Measurements from ENCODE around the gene ASPRV1. TPM values are rescaled to one million over a fixed set of nuclear protein-coding genes. Genes with fewer than 3 reads are reported as not detected.

Gene ASPRV1
- total RNA-seq, 1 donor from 2014 or later, result 1.1 TPM

DNA sequence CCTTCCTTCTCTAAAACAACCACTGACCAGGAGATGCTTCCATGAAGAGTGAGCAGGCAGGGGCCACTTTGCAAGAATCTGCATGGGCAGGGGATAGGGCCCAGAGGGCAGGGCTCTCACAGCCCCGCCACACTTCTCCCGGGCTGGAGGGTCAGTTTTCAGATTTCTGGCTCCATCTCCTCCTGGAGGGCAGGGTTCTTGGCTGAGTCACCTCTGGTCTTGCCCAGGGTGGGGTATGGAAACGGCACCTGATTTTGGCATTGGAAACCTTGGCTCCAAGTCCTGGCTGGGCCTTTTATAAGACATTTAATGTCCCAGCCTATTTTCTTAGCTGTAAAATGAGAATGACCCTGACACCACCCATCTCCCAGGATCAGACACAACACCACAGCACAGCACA is 27.6 kb upstream of the ASPRV1 start:
- no peak for DNase-seq (ENCODE audit: low spot score)

DNA sequence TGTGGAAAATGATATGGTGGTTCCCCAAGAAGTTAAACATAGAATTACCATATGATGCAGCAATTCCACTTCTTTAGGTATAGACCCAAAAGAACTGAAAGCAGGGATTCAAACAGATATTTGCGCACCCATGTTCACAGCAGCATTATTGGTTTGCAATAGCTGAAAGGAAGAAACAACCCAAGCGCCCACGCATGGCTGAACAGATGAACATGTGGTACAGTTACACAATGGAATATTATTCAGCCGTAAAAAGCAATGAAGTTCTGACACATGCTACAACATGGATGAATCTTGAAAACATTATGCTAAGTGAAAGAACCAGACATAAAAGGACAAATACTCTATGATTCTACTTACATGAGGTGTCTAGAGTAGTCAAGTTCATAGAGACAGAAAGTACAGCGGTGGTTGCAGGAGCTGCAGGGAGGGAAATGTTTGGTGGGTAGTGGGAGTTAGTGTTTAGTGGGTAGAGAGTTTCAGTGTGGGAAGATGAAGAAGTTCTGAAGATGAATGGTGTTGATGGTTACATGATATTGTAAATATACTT is 26.7 kb upstream of the ASPRV1 start:
- DNase-seq (ENCODE audit: low spot score), result no peak

DNA sequence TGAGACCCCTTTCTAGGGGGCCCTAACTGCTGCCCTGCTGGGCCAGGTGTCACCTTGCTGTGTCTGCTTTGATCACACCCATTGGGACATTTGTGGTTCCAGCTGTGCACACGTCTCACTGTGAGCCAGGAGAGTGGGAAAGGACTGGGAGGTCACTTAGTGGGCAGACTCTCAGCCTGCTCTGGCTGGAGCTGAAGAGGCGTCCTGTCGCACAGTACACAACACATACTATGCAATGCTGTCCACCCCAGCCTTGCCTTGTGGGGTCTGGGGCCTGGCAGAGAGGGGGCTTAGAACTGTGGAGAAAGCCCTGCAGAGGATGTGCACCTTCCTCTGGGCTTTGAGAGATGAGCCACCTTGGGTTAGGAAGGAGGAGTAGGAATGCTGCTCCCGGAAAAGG is 25.3 kb upstream of the ASPRV1 start:
- DNase-seq (ENCODE audit: low spot score), result no peak

DNA sequence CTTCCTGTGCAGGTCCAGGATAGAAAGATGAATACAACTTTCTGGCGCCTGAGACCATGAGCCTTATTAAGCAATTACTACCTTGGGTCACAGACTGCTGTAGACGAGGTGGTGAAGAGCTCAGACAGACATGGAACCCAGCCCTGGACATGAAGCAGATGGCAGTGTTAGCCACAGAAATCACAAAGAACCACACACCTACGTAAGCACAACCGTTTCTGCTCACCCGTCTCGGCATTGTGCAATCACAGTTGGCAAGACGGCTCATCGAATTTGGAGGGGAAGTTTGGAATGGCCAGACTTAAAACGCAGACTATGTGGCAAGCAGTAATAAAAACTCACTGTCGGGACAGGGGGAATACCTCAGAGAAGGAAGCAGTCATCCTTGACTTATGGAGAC is 24.3 kb upstream of the ASPRV1 start:
- peak; percentile 45 for DNase-seq (ENCODE audit: low spot score)

DNA sequence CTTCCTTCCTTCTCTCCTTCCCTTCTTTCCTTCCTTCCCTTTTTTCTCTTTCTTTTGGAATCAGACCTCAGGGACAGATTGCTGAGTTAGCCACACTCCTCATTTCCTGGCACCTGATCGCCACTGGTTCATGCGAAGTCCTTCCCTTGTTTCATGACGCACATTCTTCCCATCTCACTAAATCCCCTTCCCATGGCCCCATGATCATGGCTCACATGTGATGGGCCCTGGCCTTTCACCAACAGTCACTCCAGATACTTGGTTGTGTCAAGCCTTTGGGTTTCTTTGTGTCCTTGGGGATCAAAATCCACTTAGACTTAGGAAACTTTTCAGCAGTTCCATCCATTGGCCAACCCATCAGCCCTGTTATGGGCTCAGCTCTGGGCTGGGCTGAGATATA is 23.8 kb upstream of the ASPRV1 start:
- DNase-seq (ENCODE audit: low spot score), result no peak

DNA sequence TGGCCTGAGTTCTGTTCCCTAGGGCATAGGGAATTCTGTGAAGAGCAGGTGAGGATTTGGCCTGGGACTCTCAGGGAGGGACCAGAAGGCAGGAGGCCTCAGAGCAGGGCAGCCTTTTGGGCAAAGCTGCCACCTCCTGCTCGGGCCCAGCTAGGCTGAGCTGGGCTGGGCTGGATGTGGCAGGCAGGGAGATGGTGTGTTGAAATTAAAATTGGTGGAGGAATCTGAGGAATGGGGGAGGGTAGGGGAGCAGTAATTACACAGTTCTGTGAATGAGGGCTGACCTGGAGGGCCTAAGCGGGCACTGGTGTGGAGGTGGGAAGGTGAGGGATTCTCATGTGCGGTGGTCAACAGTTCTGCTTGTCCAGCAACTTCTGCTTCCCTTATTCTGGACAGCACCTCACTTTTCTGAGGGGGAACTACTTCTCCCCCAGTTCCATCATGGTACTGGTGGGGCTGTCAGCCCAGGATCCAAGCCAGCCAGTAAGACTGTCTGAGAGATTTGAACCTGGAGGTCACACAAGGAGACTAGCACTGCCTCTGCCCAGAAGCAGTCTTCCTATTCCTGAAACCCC is 22.0 kb upstream of the ASPRV1 start:
- no peak for DNase-seq (ENCODE audit: low spot score)

DNA sequence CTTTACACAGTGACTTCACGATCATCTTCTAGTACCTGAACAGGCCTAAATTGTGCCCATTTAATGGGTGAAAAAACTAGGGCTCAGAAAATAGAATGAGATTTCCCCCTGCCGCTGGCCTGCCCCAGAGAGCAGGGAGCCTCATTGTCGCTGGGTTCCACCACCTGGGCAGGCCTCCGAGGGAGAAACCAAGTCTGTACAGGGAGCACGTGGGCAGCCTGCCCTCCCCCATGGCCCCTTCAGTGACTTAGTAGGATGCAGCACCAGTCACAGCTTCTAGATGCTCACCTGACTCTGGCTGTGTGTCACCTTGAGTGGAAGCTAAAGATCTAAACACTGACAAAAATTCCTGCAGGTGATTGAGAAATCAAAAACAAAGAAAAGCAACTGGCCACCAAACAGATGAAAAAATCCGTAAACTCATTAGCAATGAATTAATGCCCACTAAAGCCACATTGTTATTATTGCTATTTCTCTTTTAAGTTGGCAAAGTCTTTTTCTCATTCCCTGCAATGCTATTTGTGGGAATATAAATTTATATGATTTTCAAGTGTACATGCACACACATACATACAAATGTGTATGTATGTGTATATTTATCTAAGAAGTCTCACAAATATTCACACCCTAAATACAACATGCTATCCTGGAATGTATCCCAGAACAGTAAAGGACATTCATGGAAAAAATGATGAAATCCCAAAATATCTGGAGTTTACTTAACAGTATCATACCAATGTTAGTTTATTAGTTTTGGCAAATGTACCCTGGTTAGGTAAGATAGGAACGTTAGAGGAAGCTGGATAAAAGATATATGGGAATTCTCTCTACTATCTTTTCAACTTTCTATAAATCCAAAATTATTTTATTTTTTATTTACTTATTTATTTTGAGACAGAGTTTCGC is 18.7 kb upstream of the ASPRV1 start:
- DNase-seq (ENCODE audit: low spot score), result no peak

DNA sequence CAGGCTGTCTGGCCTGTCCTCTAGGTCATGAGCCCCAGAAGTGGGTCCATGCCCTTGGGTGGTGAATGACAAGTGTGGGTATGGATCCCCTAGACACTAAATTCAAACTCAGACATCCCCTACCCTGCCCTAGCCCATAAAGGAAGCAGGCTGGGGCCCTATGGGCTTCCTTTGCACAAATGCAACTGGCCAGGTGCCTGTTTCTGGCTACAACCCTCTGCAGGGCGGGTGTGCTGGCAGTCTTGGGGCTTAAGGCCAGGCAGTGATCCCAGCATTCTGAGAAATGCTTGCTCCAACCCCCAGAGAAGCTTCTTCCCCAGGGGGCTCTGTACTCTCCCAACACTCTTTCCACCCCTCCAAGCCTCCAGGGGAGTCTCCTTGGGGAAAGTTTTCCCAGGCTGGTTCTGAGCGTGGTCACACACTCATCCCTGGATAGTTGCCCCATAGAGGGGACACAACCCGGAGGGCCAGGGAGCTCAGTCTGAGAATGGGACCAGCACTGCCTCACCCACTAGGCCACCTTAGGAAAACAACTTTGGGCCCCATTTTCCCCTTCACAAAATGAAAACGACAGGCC is 16.6 kb upstream of the ASPRV1 start:
- DNase-seq (ENCODE audit: low spot score), result no peak

DNA sequence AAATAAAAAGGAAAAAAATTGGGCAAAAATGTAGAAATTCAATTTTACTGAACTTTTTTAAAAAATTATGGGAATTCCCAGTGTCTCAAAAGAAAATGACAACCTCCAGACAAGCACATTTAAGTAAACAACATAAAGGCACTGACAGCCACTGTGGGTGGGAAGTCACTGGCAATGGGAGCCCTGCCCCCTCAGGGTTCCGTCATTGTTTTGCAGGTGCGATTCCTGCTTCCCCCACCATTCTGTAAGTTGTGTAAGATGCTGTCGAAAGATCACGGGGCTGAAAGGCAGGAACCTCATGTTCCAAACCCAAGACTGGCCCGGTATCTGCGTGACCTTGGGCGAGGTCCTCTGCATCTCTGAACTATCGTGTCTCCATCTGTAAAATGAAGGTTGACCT is 15.8 kb upstream of the ASPRV1 start:
- no peak for DNase-seq (ENCODE audit: low spot score)

DNA sequence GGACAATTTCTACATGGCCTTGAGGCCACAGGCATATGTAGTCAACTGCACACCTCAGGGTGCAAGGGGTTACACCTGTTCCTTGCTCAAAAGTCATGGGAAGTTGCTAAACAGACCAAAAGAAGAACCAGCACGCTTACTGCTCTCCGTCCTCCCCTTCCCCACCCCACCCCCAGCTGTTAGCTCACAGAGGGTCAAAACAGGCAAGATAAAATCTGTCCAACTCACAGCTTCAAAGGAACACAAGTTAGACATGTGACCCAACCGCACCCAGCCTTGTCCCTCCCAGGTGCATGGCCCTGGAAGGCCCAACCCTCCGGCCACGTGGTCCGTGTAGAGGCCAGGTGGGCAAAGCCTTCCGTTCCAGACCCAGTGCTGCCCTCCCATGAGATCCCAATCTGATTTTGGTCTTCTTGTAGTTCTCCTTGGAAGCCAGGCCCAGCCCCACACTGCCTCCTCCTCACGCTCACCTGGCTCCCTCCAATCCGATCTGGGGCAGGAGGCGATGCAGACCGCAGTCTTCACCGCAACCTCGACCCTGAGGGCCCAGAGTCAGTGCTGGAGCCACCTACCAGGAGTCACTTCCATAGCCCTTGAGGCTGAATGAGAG is 14.5 kb upstream of the ASPRV1 start:
- no peak for DNase-seq (ENCODE audit: low spot score)

DNA sequence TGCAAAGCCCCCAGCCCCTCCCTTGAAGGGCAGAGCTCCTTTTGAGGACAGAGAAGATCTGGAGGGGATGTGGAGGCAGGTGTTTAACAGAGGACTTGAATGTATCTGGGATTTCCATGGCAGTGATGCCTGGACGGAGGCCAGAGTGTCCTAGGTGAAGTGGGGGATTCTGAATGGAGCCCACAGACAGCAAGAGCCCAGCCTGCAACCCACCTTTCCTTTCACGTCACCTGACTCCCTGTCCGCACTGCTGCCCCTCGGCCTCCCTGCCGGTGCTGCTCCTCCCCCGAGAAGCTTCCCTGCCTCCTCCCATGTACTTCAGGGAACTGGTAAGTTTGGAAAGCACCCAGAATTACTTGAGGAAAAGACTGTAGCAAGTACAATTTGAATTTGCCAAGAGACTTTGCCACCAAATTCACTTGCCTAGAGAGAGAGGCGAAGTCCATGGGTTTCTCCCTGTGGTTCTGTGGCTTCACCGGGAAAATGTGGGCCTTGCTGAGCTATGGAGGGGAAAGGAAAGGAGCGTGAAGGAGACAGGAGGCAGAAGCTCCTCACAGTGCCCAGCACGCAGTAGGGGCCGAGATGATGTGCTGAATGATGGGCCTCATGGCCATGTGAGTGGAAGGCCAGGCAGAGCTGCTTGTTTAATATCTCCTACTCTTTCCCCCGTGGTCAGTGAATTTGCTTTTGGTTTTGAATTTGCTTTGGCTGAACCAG is 13.9 kb upstream of the ASPRV1 start:
- no peak for DNase-seq (ENCODE audit: low spot score)

DNA sequence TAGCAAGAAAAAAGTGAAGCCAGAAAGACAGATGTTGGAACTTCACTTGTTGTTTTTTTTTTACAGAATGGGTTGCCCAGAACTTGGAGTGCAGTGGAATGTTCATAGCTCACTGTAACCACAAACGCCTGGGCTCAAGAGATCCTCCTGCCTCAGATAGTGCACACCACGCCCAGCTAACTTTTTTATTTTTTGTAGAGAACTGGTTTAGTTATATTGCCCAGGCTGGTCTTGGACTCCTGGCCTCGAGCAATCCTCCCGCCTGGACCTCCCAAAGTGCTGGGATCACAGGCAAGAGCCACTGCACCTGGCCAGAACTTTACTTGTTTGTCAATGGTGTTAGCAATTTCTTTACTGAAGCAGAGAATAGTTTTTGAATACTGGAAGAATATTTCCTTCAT is 11.9 kb upstream of the ASPRV1 start:
- no peak for DNase-seq (ENCODE audit: low spot score)

DNA sequence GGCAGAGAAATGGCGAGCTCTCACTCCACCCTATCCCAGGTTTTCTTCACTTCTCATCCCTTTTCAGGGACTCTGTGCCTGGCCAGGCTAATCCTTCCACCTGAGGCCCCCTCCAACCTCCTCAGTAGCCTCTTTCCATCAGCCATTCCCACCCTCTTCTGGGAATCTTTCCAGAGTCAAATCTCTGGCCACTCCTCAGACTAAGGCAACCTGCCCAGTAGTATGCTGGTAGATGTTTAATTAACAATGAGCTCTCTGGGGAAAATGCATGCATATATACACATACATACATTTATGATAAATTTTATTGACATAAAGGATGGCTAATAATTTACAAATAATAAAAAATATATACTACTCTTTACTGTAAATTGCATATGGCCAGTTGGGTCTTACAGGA is 11.4 kb upstream of the ASPRV1 start:
- DNase-seq (ENCODE audit: low spot score), result no peak

DNA sequence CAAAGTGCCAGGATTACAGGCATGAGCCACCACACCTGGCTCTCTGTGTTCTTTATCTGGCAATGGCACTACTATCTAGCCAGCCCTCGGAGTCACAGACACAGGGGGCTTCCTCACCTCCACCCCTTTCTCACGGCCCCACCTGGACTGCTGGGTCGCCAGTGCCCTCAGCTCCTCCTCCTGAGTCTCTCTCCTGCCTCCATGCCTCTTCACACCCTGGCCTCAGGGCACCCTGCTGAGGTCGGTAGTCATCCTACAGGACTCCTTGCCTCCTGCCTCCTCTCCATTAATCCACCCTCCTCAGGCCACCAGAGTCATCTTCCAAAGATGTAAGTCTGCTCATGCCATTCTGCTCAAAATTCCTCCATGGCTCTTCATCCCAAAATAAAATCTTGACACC is 8.6 kb upstream of the ASPRV1 start:
- no peak for DNase-seq (ENCODE audit: low spot score)

DNA sequence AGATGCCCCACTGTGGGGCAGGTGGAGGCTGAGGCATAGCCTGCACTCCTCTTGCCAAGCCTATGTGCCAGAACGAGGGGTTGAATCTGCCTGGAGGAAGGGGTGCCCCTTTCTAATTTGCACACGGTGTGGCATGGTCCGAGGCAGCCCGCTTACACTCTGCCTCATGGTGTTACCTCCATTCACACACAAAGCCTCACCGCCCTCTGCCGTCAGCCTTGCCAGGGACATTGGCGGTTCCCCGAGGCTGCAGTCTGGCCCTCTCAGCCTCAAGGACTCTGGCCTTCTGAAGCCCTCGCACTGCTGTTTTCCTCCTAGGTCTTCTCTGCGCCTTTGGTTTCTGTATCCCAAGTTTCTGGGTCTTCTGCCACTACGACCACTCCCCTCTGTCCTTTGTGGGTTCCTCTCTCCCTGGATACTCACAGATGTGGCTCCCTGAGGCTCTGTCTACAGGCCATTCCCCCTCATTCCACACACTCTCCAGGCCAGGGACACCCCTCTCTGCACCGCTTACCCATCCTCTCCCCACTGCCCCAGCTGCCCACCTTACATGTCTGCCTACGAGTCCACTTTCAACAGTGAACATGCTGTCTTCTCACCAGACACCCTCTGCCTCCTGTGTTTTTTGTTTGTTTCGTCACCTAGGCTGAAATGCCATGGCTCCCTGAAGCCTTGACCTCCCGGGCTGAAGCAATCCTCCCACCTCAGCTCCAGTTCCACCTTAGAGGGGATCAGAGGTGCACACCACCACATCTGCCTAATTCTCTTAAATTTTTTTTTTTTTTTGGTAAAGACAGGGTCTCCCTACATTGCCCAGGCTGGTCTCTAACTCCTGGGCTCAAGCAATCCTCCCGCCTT is 7.9 kb upstream of the ASPRV1 start:
- DNase-seq (ENCODE audit: low spot score), result no peak

DNA sequence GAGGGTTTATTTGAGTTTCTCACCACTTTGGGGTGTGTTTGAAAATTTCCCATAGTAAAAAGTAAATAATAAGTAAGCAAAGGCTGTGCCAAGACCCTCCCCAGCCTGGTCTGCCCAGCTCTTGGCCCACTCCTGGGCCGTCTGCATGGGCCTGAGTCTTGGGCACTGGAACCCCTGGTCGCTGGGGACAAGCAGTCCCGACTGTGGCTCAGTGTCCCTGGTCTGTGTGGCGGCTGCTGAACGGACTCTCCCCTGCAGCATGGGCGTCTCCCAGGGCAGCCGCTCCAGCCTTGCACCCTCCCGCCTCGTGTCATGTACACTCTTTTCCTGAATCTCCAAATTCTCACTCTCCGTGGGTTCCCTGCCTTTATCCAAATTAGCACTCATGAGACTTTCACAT is 7.2 kb upstream of the ASPRV1 start:
- no peak for DNase-seq (ENCODE audit: low spot score)

DNA sequence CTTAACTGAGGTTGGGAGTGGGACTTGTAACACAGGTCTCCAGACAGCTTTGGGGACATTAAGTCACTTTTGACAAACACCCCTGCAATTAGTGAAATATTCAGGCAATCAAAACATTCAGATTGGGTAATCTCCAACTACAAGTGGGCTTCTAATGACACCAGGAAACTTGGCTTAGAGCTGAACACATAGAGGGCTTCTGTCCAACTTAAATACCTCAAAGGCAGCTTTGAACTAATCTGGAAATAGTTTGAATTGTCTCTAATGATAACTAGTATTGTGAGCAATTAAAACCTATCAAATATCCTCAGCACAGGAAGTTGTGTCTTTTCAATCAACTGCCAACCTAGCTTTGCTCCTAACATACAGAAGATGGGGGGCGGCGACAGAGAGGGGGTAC is 5.1 kb upstream of the ASPRV1 start:
- DNase-seq (ENCODE audit: low spot score), result no peak

DNA sequence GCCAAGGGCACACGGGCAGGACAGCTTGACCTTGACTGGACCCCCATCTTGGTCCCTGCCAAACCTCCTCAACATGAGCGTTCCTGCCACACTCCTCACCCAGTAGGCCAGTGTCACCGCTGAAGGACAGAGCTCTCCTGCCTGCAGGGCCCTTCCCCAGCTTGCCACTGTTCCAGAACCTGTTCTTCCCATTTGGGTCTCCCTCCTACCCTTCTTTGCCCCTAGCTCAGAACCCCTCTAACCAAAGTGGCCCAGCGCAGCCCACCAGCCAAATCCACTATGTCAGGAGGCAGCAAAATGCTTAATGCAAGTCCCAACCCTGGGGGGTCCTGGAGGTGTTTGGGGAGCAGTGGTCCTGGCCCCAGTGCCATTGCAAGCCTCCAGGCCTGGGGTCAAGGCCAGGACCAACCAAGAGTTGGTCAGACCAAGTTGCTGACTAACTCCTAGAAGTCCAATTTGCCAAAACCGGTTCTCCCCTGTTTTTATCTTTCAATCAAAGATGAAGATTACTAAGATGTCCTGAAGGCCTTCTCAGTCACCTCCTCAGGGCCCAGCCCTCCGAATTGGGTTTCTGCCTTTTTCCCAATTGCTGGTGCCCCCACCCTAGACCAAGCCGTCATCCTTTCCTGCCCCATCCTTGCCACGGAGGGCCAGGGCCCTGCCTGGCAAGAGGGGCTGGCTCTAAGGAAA is 4.5 kb upstream of the ASPRV1 start:
- no peak for DNase-seq (ENCODE audit: low spot score)

DNA sequence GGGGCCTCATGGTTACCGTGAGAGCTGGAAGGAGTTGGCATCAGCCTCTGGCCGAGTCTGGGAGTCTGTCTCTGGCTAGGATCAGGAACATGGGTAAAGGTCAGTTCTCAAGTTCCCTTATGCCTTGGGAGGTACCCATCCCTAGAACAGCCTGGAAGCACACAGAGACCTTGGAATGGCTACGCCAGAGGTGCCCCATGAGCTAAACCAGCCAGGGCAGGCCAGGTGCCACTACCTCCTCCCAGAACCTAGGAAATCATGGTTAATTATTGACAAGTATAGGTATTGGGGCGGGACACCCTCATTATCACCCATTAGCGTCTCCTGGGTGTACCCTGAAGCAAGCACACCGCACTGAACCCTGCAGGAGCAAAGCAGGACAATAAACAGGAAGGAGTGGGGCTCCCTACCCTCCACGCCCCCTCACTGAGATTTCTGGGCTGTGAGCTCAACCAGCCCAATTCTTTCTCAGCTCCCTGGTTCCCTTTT is 3.0 kb upstream of the ASPRV1 start:
- DNase-seq (ENCODE audit: low spot score), result peak; percentile 71
